ENCODE data around the gene GTPBP6.
"Not testable (repeated sequence)": the region's sequence is repeated elsewhere in the genome, so short reads cannot be mapped to it uniquely, and the experiment has no call there.

The GTPBP6 gene

DNA sequence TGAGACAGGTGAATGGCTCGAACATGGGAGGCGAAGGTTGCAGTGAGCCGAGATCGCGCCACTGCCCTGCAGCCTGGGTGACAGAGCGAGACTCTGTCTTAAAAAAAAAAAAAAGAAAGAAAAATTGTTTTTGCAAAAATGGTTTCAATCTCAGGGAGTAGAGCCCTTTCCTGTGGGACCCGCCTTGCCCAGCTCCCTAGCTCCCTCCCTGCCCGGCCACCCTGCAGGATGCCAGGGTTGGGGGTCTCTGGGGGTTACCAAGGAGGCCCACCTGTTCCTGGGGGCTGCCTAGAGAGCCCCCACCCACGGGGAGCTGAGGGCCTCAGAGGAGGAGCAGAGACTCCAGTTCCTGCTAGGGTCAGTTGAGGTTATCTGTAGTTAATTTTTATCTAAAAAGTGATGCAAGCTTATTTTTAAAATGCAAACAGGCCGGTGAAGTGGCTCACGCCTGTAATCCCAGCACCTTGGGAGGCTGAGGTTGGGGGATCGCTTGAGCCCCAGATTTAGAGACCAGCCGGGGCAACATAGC is 56.2 kb downstream of the GTPBP6 start:
- no peak for DNase-seq

DNA sequence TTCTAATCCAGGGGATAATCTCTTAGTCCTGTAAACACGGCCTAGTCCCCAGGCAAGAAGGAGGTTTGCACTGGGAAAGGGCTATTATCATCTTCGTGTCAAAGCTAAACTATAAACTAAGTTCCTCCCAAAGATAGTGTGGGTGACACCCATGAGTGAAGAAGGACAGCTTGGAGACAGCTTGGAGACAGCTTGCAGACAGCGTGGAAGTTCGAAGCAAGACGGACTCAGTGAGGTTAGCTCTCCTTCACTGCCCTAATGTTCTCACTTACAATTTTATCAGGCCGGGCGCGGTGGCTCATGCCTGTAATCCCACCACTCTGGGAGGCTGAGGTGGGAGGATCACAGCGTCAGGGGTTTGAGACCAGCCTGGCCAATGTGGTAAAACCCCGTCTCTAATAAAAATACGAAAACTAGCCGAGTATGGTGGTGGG is 56.7 kb downstream of the GTPBP6 start:
- DNase-seq = no peak

DNA sequence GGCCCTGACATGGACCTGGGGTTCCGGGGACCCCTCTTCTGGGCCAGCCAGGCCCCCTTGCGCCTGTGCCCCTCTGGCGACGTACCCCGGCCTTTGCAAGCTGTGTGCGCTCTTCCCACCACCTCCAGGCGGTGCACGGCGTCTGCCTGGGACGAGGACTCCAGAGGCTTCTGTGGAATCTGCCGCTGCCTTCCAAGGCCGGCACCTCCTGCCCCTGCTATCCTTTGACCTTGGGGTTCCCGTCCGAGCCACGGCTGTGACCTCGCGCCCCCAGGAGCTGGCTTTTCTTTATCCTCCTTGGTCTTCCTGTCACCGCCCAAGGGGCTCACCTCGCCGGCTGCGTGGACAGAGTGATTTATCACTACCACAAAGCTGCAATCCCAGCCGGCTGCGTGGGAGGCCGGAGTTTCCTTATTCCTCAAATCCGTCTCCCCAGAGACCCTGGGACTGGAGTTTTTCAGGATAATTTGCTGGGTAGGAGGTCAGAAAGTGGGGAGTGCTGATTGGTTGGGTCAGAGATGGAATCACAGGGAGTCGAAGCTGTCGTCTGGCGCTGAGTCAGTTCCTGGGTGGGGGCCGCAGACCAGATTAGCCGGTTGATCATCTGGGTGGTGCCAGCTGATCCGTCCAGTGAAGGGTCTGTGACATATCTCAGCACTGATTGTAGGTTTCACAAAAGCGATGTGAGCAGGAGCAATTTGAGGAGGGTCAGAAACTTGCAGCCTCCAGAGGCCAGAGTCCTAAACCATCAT is 57.3 kb downstream of the GTPBP6 start:
- DNase-seq = peak; percentile 16

DNA sequence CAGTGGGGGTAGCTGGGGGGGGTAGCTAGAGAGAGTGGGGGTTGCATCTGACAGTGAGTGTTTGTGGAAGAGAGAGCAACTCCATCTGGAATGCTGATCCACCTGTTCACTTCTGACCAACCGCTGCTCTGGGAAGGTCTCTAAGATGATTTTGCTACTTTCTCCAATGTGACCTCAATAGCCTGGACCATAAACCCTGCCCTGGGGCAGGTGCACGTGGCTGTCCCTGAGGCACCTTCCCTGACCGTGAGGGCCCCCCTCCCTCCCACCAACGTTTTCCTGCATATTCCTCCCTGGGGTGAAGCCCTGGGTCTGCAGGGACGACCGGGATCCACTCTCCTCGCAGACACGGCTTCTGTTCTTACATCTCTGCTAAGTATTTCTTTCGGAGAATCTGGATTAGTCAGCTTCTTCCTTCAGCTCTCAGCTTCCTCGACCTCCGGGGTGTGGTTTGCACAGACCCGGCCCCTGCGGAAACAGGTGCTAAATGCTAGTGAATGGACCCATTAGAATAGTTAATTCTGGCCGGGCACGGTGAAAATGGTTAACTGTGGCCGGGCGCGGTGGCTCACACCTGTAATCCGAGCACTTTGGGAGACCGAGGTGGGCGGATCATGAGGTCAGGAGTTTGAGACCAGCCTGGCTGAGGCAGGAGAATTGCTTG is 58.8 kb downstream of the GTPBP6 start:
- DNase-seq = no peak

DNA sequence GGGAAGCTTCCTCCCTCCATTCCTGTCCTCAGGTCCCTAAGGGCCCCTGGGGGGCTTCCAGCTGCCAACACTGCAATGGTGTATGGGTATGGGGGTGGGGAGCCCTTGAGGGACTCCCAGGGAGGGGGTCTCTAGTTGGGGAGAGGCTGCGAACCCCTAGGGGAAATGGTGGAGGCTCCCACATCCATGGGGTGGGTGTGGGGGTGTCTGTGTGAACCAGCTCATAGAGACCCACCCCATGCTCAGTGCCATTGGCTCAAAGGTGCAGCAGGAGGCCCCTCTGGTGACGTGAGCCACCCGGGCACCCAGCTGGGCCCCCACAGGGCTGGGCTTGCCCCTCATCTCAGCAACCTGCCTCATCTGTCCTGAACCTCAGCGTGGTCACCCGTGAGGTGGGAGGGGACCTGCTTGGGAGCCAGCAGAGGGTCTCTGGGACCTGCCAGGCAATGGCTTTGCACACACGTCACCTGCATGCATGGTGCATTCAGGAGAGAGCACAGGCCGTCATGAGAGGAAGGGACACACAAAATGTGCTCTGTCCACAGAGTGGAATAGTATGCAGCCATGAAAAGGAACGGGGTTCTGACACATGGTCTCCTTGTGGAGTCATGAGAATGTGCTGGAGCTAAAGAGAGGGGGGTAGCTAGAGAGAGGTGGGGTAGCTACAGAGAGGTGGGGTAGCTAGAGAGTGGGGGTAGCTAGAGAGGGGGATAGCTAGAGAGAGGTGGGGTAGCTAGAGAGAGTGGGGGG is 60.1 kb downstream of the GTPBP6 start:
- DNase-seq = no peak

DNA sequence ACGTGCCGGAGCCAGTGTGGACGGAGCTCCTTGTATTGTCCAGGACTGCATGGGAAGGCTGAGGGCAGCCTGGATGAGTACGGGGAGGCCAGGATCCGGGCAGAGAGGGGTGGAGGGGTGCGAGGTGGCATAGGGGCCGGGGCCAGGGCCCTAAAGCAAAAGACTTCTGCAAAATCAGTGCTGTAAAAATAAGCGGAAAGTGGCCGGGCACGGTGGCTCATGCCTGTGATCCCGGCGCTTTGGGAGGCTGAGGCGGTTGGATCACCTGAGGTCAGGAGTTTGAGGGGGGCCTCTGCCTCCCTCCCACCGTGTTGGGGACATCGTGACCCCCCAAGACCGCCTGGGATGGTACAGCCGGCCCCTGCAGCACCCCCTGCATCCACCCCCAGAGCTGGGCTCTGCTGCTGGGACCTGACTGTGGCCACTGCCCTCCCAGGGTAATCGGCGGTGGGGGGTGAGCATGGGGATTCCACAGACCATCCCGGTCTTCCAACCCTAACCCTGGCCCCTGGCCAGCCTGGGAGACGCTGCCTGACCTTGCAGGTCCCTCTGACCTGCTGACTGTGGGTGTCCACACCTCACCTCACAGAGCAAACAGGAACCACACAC is 60.8 kb downstream of the GTPBP6 start:
- no peak for DNase-seq

DNA sequence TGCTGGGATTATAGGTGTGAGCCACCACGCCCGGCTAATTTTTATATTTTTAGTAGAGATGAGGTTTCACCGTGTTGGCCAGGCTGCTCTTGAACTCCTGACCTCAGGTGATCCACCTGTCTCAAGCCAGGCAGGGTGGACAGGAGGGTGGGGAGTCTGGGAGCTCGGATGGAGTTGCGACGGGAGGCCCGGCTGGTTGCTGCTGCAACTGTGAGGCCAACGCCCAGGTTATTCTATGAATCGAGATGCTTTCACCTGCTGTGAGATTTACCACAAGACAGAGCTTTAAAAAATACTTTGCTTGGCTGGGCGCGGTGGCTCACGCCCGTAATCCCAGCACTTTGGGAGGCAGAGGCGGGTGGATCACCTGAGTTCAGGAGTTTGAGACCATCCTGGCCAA is 61.5 kb downstream of the GTPBP6 start:
- not testable (repeated sequence) for DNase-seq

DNA sequence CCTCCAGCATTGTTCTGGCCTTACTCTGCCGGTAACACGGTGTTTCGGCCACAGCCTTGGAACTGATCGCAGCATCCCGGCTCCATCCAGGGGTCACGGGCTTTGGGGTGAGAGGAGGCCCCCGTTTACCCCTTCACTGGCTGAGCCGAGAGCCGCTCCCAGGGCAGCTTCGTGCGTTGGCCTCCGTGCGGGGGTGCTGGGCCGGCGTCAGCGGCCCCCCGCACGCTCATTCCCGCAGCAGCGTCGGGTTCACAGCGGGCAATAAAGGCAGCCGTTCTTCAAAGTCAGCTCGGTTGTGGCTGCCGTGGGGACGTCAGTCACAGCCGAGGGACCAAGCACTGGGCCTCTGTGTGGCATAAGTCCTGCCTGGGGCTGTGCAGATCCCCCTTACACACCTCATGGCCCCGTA is 62.7 kb downstream of the GTPBP6 start:
- no peak for DNase-seq
